Spleen (tissue), 11 donors: ENCODE results near the gene ABCB7. TPM values are rescaled to one million over a fixed set of nuclear protein-coding genes. Genes with fewer than 3 reads are reported as not detected.

Source experiments
- DNase-seq: peaks from one replicate; pipeline ENCODE4 v3.0.0-alpha.2; 2020
- H3K27ac ChIP-seq, 8 donors: fragments of 200-600 bp; sonication (generic) in 7 of 8; 1 replicate in 4 of 8; 2 replicates in 4 of 8; pipeline versions ENCODE4 v1.5.0 to v1.8.0; 2016 to 2021; ENCODE audit warnings: inconsistent platforms in 4 of 8, mild to moderate bottlenecking in 4 of 8, moderate library complexity in 1 of 8
- H3K27me3 ChIP-seq, 7 donors: fragments of 200-600 bp; sonication (generic) in 6 of 7; replicated peaks in 1 of 7; 1 replicate in 4 of 7; 2 replicates in 3 of 7; pipeline versions ENCODE4 v1.5.0 to v1.8.0; 2016 to 2021; ENCODE audit warnings: inconsistent platforms in 3 of 7, mild to moderate bottlenecking in 1 of 7
- H3K36me3 ChIP-seq, 6 donors: fragments of 200-600 bp; sonication (generic) in 5 of 6; 1 replicate in 4 of 6; 2 replicates in 2 of 6; pipeline versions ENCODE4 v1.5.0 to v1.8.0; 2016 to 2021; ENCODE audit warnings: inconsistent platforms in 2 of 6
- H3K4me1 ChIP-seq, 6 donors: fragments of 200-600 bp; sonication (generic) in 5 of 6; 1 replicate in 3 of 6; 2 replicates in 3 of 6; pipeline versions ENCODE4 v1.5.0 to v1.8.0; 2016 to 2021; ENCODE audit warnings: inconsistent platforms in 3 of 6
- H3K4me3 ChIP-seq, 8 donors: fragments of 200-600 bp; sonication (generic) in 7 of 8; 1 replicate in 4 of 8; 2 replicates in 4 of 8; pipeline versions ENCODE4 v1.5.0 to v1.8.0; 2016 to 2021; ENCODE audit warnings: inconsistent platforms in 4 of 8, mild to moderate bottlenecking in 4 of 8, moderate library complexity in 2 of 8
- H3K9me3 ChIP-seq, 8 donors: fragments of 200-600 bp; sonication (generic) in 7 of 8; 1 replicate in 4 of 8; 2 replicates in 4 of 8; pipeline versions ENCODE4 v1.5.0 to v1.8.0; 2016 to 2021; ENCODE audit warnings: inconsistent platforms in 4 of 8
- POLR2A ChIP-seq, 3 donors: fragments of 450-650 bp; IDR thresholded peaks; one replicate each; pipeline ENCODE4 v1.5.1; 2017; ENCODE audit warnings: antibody characterized with exemption in 3 of 3, mild to moderate bottlenecking in 1 of 3
- POLR2AphosphoS5 ChIP-seq, 3 donors: sonication (generic); formaldehyde crosslinking; IDR thresholded peaks; one replicate each; pipeline ENCODE4 v1.5.1; 2017; ENCODE audit warnings: antibody characterized with exemption in 3 of 3
- WGBS, 5 donors: extraction: QIAGEN DNeasy Blood & Tissue Kit in 3 of 5; methylation state at CpG; one replicate each; pipeline versions ENCODE4 v1.1.5 to v1.1.7; 2013 to 2018; 5-methylcytosine and 5-hydroxymethylcytosine counted together
- intact Hi-C: fragments of 100-400 bp; cut with DNase I; formaldehyde crosslinking; loops from one replicate; pipeline ENCODE4 v1.15.0; 2023; ENCODE audit warnings: low total_unique reads
- polyA plus RNA-seq, 3 donors: library from polyadenylated mRNA; stranded (reverse); fragments of 200-250 nt; gene quantifications; one replicate each; pipeline ENCODE4 v1.2.1, GENCODE V29; 2013
- total RNA-seq, 7 donors: library from RNA; depleted of rRNA in 3 of 7; stranded (reverse); fragments of >200 nt in 3 of 7; fragmentation: NEBNext Ultra II Directional in 4 of 7; extraction: Animal tissue kit (Norgen Biotek cat#: 25700) in 4 of 7; gene quantifications; one replicate each; pipeline versions ENCODE4 v1.1.0 to v1.2.1, GENCODE V29; 2016 to 2021
- TF ChIP-seq, protein P1 (sequence below), 11 experiments: fragments of 200-600 bp in 7 of 11; fragments of 450-650 bp in 4 of 11; sonication (generic) in 4 of 11; IDR thresholded peaks in 8 of 11; conservative IDR thresholded peaks in 3 of 11; 1 replicate in 7 of 11; 2 replicates in 4 of 11; pipeline versions ENCODE4 v1.4.0 to v1.8.0; 2016 to 2021; ENCODE audit warnings: antibody characterized with exemption in 11 of 11, inconsistent platforms in 4 of 11, mild to moderate bottlenecking in 1 of 11
- donor health status: healthy with polysubstance abuse.
- donor health status: DM: no; HTN: no; CAD: no; lungs with moderate emphysema.
- donor health status: DM: no; HTN: no; CAD: no.
- donor health status: Bipolar disorder and iron deficiency.
- donor health status: healthy.
- donor health status: DM: no; HTN: no; CAD: no.
- donor health status: DM: yes; HTN: yes; CAD: no.

ABCB7 gene
- total and polyA plus RNA-seq, 10 donors = 10.0 to 65.8 (median 25.8) TPM

DNA sequence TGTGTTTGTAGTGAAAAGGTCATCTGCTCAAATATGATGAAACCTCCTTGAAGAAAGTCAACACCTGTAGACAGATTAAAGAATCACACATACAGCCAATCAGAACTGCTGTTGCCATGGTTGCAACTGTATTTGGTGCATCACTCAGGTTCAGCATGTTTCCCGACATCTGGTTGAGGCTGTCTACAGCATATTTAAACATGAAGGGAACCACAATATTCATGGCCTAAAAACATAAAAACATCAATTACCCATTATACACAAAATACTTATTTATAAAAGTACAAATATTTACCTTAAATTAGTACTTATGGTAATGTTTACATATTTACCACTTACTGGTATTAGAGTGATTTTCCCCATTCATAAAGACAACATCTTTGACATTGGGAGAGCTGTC, 79.7 kb downstream of the ABCB7 start:
- Histone ChIP-seq H3K27me3 (no peaks in the 10 kb centered on the region), H3K4me3 (no peak overlapping the region), H3K36me3 (peaks cover 0 to 27% (median 0%) of the 10 kb centered on the region in 6 donors), H3K27ac (no peak overlapping the region), H3K4me1 (no peaks in the 10 kb centered on the region), H3K9me3 (no peaks in the 10 kb centered on the region)
- WGBS, 5 donors = 86 to 100% (median 100%) methylated on average over 1 of the region's 1 CpG
- TF ChIP-seq POLR2AphosphoS5 (IDR thresholded peaks at IDR 0.05) = no peak
- TF ChIP-seq POLR2A (IDR thresholded peaks at IDR 0.05) = no peak
- intact Hi-C loops = no loop called here
- no peak for DNase-seq

DNA sequence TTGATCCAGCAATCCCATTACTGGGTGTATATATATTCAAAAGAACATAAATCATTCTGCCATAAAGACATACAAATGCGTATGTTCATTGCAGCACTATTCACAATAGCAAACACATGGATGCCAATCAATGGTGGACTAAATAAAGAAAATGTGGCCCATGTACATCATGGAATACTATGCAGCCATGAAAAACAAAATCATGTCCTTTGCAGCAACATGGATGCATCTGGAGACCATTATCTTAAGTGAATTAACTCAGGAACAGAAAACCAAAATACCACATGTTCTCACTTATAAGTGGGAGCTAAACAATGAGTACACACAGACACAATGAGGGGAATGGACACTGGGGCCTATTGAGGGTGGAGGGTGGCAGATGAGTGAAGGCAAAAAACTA, 81.6 kb downstream of the ABCB7 start:
- no peaks in the 10 kb centered on the region for H3K4me1 ChIP-seq
- no peak overlapping the region for H3K4me3 ChIP-seq
- 0 to 97% (median 95%) methylated on average over 1 of the region's 1 CpG for WGBS, 5 donors
- H3K36me3 ChIP-seq = peaks cover 0 to 40% (median 0%) of the 10 kb centered on the region in 6 donors
- no peak for DNase-seq
- no peak overlapping the region for H3K27ac ChIP-seq
- intact Hi-C loops = no loop called here
- H3K9me3 ChIP-seq = no peaks in the 10 kb centered on the region
- no peak for TF ChIP-seq POLR2A (IDR thresholded peaks at IDR 0.05)
- no peak for TF ChIP-seq POLR2AphosphoS5 (IDR thresholded peaks at IDR 0.05)
- TF ChIP-seq, protein P1, sequence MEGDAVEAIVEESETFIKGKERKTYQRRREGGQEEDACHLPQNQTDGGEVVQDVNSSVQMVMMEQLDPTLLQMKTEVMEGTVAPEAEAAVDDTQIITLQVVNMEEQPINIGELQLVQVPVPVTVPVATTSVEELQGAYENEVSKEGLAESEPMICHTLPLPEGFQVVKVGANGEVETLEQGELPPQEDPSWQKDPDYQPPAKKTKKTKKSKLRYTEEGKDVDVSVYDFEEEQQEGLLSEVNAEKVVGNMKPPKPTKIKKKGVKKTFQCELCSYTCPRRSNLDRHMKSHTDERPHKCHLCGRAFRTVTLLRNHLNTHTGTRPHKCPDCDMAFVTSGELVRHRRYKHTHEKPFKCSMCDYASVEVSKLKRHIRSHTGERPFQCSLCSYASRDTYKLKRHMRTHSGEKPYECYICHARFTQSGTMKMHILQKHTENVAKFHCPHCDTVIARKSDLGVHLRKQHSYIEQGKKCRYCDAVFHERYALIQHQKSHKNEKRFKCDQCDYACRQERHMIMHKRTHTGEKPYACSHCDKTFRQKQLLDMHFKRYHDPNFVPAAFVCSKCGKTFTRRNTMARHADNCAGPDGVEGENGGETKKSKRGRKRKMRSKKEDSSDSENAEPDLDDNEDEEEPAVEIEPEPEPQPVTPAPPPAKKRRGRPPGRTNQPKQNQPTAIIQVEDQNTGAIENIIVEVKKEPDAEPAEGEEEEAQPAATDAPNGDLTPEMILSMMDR (IDR thresholded peaks at IDR 0.05 in 8 of 11, conservative IDR thresholded peaks at IDR 0.05 in 3 of 11) = no peak
- no peaks in the 10 kb centered on the region for H3K27me3 ChIP-seq

DNA sequence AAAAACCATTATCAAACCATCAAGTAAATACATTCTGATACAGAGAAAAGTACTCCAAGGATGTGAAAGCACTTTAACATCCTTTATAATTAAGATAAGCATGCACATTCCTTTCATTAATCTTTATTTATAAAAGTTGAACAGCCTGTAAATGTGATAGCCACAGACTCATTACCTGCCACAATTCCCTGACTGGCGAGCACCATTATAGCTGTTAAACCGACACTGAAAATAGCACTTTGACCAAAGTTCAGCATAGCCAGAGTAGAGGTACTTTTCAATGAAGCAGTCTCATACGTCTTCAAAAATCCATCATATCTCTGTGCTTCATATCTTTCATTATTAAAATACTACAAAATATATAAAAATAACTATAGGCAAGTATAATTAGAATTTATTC, 84.7 kb downstream of the ABCB7 start:
- DNase-seq = no peak
- Histone ChIP-seq H3K36me3 (peaks cover 0 to 66% (median 2%) of the 10 kb centered on the region in 6 donors), H3K4me1 (no peaks in the 10 kb centered on the region), H3K27me3 (no peaks in the 10 kb centered on the region), H3K4me3 (no peak overlapping the region), H3K9me3 (no peaks in the 10 kb centered on the region), H3K27ac (no peak overlapping the region)
- intact Hi-C loops = no loop called here
- no peak for TF ChIP-seq POLR2AphosphoS5 (IDR thresholded peaks at IDR 0.05)
- TF ChIP-seq, protein P1 (IDR thresholded peaks at IDR 0.05 in 8 of 11, conservative IDR thresholded peaks at IDR 0.05 in 3 of 11) = no peak
- TF ChIP-seq POLR2A (IDR thresholded peaks at IDR 0.05) = no peak
- WGBS, 5 donors = 71 to 97% (median 88%) methylated on average over 3 of the region's 3 CpGs

DNA sequence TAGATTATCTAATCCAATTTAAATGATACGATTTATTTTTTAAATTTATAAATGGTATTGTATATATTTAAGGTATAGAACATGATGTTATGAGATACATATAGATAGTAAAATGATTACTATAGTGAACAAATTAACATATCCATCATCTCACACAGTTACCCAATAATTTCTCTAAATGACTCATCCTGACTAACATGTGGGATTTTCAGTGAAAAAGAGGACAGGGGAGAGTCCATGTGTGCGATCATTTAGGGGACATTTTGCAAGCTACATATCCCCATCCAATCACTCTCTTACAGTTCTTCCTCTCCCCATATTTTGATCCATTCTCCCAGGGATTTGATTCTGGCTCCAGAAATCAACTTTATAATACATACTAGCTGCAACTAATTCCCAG, 88.2 kb downstream of the ABCB7 start:
- 83 to 96% (median 88%) methylated on average over 2 of the region's 2 CpGs for WGBS, 5 donors
- Histone ChIP-seq H3K9me3 (no peaks in the 10 kb centered on the region), H3K27ac (no peak overlapping the region), H3K36me3 (peaks cover 0 to 47% (median 2%) of the 10 kb centered on the region in 6 donors), H3K4me3 (no peak overlapping the region), H3K27me3 (no peaks in the 10 kb centered on the region), H3K4me1 (no peaks in the 10 kb centered on the region)
- intact Hi-C loops = no loop called here
- TF ChIP-seq POLR2A (IDR thresholded peaks at IDR 0.05) (no peak), POLR2AphosphoS5 (IDR thresholded peaks at IDR 0.05) (no peak)
- TF ChIP-seq, protein P1 (IDR thresholded peaks at IDR 0.05 in 8 of 11, conservative IDR thresholded peaks at IDR 0.05 in 3 of 11) = no peak
- DNase-seq = no peak

DNA sequence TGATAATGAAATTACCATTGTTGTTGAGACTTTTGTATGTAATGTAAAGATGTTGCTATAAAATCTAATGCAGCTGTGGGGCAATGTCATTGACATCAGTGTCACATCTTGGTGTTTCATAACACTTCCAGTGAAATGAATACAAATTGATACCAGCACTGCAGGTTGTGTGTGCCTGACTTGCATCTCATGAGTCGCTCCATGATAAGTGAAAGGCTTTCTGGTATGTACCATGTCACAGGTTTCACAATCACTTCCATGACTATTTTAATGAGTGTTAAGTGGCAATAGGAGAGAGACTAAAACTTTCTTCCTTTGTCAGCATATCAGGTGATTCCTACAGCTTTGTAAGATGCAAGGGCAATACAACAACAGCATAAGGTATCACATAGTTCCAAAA, 94.4 kb downstream of the ABCB7 start:
- Histone ChIP-seq H3K4me3 (no peak overlapping the region), H3K27me3 (no peaks in the 10 kb centered on the region), H3K36me3 (peaks cover 0 to 47% (median 0%) of the 10 kb centered on the region in 6 donors), H3K27ac (no peak overlapping the region), H3K9me3 (no peaks in the 10 kb centered on the region), H3K4me1 (no peaks in the 10 kb centered on the region)
- intact Hi-C loops = no loop called here
- 79 to 100% (median 93%) methylated on average over 1 of the region's 1 CpG for WGBS, 5 donors
- no peak for TF ChIP-seq POLR2AphosphoS5 (IDR thresholded peaks at IDR 0.05)
- TF ChIP-seq, protein P1 (IDR thresholded peaks at IDR 0.05 in 8 of 11, conservative IDR thresholded peaks at IDR 0.05 in 3 of 11) = no peak
- no peak for DNase-seq
